HG03558 (cell line): ENCODE results near the gene SSBP4.
"Not testable (repeated sequence)": the region's sequence is repeated elsewhere in the genome, so short reads cannot be mapped to it uniquely, and the experiment has no call there.

ENCODE experiments used
- ATAC-seq: cut with Tn5 transposase; IDR thresholded peaks from one replicate; pipeline ENCODE4 v1.9.1; 2021; ENCODE audit warnings: moderate number of reproducible peaks; ENCODE audit not compliant: unreplicated experiment; ENCODE audit errors: extremely low read depth

SSBP4 gene

GRCh38 chr19:18419195-18419698 lies at the start of gene SSBP4:
SSBP4 (plus strand) TSS chr19:18419398; CDS start chr19:18419649, 251 bp downstream.
- ATAC-seq = no peak

DNA sequence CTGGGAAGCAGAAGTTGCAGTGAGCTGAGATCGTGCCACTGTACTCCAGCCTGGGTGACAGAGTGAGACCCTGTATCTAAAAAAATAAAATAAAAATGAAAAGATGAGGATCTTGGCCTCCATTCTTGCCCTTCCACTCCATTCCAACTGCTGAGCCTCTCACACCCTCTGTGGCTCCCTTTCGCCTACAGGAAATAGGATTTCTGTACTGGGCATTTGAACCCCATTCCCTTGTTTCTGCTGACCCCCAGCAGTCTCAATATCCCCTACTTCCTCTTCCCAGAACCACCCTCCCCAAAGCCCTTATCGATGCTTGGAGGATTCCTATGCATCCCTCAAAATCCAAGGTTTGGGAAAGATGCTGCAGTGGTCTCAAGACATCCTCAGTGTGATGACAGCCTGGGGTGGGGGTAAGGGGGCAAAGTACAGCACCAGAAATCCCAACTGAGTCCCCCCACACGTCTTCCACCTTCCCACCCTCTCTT lies 45.7 kb upstream of the SSBP4 start:
- ATAC-seq = no peak

- no peak for ATAC-seq
Observed at GRCh38 chr19:18373892-18374629, 45.1 kb upstream of the SSBP4 start.

DNA sequence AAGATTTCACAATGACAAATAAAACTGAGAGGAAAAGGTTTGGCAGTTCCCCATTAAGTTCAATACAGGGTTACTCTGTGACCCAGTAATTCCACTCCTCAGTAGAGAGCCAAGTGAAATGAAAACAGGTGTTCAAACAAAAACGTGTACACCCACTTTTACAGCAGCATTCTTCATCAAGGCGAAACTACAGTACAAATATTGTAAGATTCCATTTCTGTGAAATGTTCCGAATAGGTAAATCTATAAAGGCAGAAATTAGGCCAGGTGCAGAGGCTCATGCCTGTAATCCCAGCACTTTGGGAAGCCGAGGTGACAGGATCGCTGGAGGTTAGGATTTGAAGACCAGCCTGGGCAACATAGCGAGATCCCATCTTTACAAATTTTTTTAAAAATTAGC lies 42.2 kb upstream of the SSBP4 start:
- ATAC-seq = no peak

DNA sequence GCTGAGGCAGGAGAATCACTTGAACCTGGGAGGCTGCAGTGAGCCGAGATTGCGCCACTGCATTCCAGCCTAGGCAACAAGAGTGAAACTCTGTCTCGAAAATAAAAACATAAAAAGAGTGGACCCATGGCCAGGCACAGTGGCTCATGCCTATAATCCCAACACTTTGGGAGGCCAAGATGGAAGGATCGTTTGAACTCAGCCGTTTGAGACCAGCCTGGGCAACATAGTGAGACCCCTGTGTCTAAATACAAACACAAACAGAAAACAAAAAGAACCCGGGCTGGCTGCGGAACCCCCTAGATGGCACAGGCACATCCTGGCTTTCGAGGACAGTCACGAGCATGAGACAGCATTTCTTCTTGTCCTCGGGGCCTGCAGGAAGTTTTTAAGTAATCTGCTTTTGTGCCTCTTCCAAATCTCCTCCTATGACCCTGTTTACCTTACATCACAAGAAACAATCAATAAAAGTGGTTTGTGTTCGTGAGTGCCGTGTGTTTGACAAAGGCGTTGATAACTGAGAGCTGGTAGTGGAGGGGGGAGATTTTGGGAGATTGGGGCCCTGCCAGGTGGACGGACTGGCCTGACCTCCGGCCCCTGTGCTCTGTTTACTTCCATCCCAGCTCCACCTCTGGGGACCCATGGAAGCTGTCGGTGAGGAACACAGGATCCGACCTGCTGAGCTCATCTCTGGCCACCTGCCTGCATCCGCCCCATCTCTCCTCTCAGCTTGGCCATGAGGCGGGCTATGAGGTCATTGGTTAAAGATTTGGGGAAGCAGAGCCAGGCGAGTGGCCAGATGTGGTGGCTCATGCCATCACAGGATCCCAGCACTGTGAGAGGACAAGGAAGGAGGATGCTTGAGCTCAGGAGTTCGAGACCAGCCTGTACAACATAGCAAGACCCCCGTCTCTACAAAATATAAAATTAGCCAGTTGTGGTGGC lies 39.1 kb upstream of the SSBP4 start:
- ATAC-seq = no peak

DNA sequence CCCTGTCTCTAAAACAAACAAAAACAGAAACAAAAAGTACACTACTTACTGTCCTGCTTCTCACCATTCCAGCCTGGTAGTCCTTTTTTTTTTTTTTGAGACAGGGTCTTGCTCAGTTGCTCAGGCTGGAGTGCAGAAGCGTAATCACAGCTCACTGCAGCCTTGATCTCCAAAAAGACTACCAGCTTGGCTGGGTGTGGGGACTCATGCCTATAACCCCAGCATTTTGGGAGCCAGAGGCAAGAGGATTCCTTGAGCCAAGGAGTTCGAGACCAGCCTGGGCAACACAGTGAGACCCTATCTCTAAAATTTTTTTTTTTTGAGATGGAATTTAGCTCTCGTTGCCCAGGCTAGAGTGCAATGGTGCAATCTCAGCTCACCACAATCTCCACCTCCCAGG lies 38.4 kb upstream of the SSBP4 start:
- no peak for ATAC-seq

DNA sequence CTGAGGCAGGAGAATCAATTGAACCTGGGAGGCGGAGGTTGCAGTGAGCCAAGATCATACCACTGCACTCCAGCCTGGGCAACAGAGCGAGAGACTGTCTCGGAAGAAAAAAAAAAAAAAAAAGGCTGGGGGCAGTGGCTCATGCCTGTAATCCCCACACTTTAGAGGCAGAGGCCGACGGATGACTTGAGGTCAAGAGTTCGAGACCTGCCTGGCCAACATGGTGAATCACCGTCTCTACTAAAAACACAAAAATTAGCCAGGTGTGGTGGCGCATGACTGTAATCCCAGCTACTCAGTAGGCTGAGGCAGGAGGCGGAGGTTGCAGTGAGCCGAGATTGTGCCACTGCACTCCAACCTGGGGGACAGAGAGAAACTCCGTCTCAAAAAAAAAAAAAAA lies 35.6 kb upstream of the SSBP4 start:
- not testable (repeated sequence) for ATAC-seq

DNA sequence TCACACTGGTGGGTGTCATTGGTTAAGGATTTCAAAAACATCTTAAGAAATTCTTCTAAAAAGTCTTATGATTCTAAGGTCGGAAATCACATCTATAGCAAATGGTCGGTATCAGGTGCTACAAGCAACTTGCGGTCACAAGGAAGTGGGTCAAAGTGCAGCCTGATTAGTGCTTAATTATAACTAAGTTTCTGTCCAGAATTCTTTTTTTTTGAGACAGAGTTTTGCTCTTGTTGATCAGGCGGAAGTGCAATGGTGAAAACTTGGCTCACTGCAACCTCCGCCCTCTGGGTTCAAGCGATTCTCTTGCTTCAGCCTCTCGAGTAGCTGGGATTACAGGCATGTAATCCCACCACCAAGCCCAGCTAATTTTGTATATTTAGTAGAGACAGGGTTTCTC lies 34.4 kb upstream of the SSBP4 start:
- no peak for ATAC-seq

DNA sequence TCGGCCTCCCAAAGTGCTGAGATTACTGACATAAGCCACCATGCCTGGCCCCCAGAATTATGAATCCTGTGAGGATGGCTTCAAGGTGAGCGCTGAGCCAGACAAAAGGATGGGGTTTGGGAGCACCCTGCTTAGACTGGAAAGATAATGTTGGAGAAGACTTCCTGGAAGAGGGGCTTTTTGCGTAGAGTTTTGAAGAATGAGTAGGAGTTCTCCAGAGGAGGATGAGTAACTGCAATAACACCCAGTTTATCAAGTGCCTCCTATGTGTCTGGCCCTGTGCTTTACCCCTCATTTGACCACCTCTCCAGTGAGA lies 33.9 kb upstream of the SSBP4 start:
- ATAC-seq = no peak

- ATAC-seq = no peak
Observed at GRCh38 chr19:18385675-18386542, 33.3 kb upstream of the SSBP4 start, which contains the start of gene GDF15. GDF15 (plus strand) TSS chr19:18386158; CDS start chr19:18386190, 32 bp downstream.

- no peak for ATAC-seq
Observed at GRCh38 chr19:18386543-18387271, 32.5 kb upstream of the SSBP4 start.

- no peak for ATAC-seq
Observed at GRCh38 chr19:18388100-18388959, 30.9 kb upstream of the SSBP4 start.

- no peak for ATAC-seq
Observed at GRCh38 chr19:18388960-18389725, 30.1 kb upstream of the SSBP4 start.

- no peak for ATAC-seq
Observed at GRCh38 chr19:18389726-18390064, 29.5 kb upstream of the SSBP4 start.

DNA sequence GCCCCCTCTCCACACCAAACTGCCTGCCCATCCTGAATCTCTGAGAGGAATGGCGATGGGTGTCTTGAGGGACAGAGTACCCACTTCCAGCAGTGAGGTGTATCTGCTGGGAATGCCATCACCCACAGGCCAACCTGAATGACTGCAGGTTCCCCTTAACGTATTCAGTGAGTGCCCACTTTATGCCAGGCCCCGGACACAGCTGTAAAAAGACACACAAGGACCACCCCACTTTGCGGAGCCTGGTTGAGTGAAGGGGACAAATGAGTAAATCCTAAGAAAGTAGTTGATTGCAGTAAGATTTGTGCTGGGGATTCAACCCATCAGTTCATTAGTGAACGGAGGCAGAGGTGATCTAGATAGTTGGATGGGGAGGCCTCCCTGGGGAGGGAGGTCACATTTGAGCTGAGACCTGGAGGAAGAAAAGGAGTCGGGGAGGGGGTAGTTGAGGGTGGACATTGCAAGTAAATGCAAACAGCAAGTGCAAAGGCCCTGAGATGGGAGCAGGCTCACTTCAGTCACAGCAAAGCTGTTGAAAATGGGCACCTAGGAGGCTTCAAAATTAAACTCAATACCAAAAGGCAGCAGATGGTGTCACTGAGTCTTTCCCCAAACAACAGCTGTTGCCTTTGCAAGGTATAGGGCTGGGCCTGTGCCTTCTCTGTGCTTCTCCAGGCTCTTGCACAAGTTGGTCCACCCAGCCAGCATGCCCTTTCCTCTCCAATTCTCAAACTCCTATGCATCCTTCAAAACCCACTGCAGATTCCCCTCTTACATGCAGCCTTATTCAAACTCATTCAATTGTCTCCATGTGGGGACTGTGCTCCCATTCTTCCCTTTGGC lies 28.9 kb upstream of the SSBP4 start:
- no peak for ATAC-seq

DNA sequence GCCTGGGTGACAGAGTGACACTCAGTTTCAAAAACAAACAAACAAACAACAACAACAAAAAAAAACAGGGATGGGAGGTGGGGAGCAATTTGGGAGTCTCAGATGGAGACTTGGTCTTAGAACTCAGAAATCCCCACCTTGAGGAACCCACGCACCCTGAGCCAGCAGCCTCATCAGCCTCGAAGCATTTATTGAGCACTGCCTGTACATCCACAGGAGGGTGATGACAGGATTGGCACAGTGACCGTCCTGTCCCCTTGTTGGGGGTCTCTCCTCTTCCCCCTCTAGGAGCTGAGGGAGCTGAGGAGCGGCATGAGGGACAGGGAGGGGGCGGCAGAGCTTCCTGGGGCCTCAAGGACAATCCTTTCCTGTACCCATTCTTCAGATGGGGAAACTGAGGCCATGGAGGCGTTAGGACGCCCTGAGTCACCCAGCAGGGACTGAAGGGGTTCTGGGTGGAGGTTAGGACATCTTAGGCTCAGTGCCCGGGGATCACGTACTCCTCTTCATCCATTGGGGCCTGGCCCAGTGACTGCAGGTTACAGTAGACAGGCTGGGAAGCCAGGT lies 27.6 kb upstream of the SSBP4 start:
- no peak for ATAC-seq

GRCh38 chr19:18392417-18392816 lies 26.8 kb upstream of the SSBP4 start:
- ATAC-seq = no peak
